ENCODE measurements around the gene KCNK16. TPM values are rescaled to one million over a fixed set of nuclear protein-coding genes. Genes with fewer than 3 reads are reported as not detected.

KCNK16 gene
- polyA plus RNA-seq, 1 donor from 2014 or later, result not detected

DNA sequence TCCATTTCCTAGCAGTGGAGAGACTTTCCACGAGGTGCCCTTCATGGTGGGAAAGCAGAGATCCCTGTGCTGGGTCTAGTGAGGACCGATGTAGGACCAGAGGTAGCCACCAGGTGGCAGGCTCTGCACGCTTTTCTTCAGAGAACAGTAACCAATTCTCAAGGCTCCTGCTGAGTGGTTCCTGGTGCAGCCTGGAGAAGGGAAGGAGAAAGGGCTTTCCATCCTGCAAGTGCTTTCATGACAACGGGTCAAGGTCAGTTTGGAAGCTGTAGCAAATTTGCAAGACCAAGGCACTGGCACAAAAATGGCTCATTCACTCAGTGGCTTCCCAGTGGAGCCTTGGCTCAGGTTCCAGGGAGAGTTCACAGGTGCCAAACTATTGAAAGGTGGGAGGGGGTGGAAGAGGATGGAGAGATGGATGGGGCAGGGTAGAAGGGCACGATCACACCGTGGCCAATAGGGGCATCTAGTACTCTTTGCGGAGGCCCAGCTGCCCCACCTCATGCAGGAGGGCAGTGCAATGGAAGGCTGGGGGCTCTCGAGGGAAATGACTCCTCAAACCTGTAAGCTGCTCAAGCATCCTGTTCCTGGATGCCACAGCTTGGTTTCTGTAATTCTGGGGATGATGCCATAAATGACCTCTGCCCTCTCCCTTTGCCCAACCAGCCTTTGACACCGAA is 25.5 kb upstream of the KCNK16 start:
- Histone ChIP-seq H3F3A (ENCODE audit: insufficient read depth, low read length, poor library complexity, severe bottlenecking) (no peaks in the 10 kb centered on the region), H2AFZ (ENCODE audit: low read depth, low read length) (no peak overlapping the region), H3K27ac (ENCODE audit: low read length) (no peak overlapping the region)

DNA sequence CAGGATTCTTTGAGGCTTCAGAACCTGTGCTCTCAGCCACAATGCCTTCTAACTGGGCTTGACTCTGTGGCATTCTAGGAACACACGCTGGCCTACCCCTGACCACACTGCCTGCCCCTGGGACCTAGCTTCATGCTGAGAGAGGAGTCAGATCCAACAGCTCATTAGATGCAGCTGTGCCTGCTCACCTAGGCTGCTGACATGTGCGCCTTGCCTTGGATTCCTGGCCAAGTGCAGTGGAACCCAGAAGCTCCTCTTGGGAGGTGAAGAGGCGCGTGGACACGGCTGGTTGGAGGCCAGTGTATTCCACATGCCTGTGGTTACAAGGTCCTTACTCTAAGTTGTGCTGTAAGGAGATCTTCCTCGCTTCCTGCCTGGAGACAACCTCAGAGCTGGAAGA is 24.7 kb upstream of the KCNK16 start:
- Histone ChIP-seq H3K9ac (ENCODE audit: low read length) (no peak overlapping the region), H2AFZ (ENCODE audit: low read depth, low read length) (no peak overlapping the region), H3K36me3 (ENCODE audit: insufficient read depth, low read length) (no peaks in the 10 kb centered on the region), H3K27ac (ENCODE audit: low read length) (no peak overlapping the region), H3K27me3 (ENCODE audit: insufficient read depth, low read depth, low read length) (no peaks in the 10 kb centered on the region), H3K9me3 (ENCODE audit: low read length) (no peaks in the 10 kb centered on the region), H3K9me2 (ENCODE audit: insufficient read depth, low read length) (no peaks in the 10 kb centered on the region), H3K4me2 (ENCODE audit: low read length) (no peak overlapping the region), H3K4me3 (ENCODE audit: low read length) (no peak overlapping the region), H3K79me2 (replicated peaks; ENCODE audit: insufficient read depth, low read length) (no peaks in the 10 kb centered on the region), H3F3A (ENCODE audit: insufficient read depth, low read length, poor library complexity, severe bottlenecking) (no peaks in the 10 kb centered on the region), H4K20me1 (ENCODE audit: insufficient read depth) (no peaks in the 10 kb centered on the region)
- TF ChIP-seq MXI1 (conservative IDR thresholded peaks at IDR 0.05; ENCODE audit: poor library complexity, severe bottlenecking) (no peak), EP300 (conservative IDR thresholded peaks at IDR 0.05; ENCODE audit: poor library complexity, severe bottlenecking) (no peak)

More for the DNA sequence above, 25.5 kb upstream of the KCNK16 start:
- no peaks in the 10 kb centered on the region for H3K9me2 ChIP-seq (ENCODE audit: insufficient read depth, low read length)
- H3K27me3 ChIP-seq (ENCODE audit: insufficient read depth, low read depth, low read length), result no peaks in the 10 kb centered on the region
- no peak overlapping the region for H3K9ac ChIP-seq (ENCODE audit: low read length)
- no peaks in the 10 kb centered on the region for H3K79me2 ChIP-seq (replicated peaks; ENCODE audit: insufficient read depth, low read length)
- H4K20me1 ChIP-seq (ENCODE audit: insufficient read depth), result no peaks in the 10 kb centered on the region
- TF ChIP-seq, protein P1, sequence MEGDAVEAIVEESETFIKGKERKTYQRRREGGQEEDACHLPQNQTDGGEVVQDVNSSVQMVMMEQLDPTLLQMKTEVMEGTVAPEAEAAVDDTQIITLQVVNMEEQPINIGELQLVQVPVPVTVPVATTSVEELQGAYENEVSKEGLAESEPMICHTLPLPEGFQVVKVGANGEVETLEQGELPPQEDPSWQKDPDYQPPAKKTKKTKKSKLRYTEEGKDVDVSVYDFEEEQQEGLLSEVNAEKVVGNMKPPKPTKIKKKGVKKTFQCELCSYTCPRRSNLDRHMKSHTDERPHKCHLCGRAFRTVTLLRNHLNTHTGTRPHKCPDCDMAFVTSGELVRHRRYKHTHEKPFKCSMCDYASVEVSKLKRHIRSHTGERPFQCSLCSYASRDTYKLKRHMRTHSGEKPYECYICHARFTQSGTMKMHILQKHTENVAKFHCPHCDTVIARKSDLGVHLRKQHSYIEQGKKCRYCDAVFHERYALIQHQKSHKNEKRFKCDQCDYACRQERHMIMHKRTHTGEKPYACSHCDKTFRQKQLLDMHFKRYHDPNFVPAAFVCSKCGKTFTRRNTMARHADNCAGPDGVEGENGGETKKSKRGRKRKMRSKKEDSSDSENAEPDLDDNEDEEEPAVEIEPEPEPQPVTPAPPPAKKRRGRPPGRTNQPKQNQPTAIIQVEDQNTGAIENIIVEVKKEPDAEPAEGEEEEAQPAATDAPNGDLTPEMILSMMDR (IDR thresholded peaks at IDR 0.05; ENCODE audit: poor library complexity, severe bottlenecking), result peak; percentile 76
- TF ChIP-seq, protein P2, sequence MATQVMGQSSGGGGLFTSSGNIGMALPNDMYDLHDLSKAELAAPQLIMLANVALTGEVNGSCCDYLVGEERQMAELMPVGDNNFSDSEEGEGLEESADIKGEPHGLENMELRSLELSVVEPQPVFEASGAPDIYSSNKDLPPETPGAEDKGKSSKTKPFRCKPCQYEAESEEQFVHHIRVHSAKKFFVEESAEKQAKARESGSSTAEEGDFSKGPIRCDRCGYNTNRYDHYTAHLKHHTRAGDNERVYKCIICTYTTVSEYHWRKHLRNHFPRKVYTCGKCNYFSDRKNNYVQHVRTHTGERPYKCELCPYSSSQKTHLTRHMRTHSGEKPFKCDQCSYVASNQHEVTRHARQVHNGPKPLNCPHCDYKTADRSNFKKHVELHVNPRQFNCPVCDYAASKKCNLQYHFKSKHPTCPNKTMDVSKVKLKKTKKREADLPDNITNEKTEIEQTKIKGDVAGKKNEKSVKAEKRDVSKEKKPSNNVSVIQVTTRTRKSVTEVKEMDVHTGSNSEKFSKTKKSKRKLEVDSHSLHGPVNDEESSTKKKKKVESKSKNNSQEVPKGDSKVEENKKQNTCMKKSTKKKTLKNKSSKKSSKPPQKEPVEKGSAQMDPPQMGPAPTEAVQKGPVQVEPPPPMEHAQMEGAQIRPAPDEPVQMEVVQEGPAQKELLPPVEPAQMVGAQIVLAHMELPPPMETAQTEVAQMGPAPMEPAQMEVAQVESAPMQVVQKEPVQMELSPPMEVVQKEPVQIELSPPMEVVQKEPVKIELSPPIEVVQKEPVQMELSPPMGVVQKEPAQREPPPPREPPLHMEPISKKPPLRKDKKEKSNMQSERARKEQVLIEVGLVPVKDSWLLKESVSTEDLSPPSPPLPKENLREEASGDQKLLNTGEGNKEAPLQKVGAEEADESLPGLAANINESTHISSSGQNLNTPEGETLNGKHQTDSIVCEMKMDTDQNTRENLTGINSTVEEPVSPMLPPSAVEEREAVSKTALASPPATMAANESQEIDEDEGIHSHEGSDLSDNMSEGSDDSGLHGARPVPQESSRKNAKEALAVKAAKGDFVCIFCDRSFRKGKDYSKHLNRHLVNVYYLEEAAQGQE (IDR thresholded peaks at IDR 0.05; ENCODE audit: borderline replicate concordance), result no peak
- TF ChIP-seq MXI1 (conservative IDR thresholded peaks at IDR 0.05; ENCODE audit: poor library complexity, severe bottlenecking), result no peak
- TF ChIP-seq SMC3 (conservative IDR thresholded peaks at IDR 0.05; ENCODE audit: poor library complexity), result peak; percentile 71
- TF ChIP-seq EZH2 (IDR thresholded peaks at IDR 0.05; ENCODE audit: borderline replicate concordance, insufficient read depth, low read length, poor library complexity, severe bottlenecking), result no peak
- peak; percentile 72 for TF ChIP-seq RAD21 (conservative IDR thresholded peaks at IDR 0.05)
- no peak for TF ChIP-seq TAF1 (IDR thresholded peaks at IDR 0.05; ENCODE audit: low read depth)
- no peak for TF ChIP-seq EP300 (conservative IDR thresholded peaks at IDR 0.05; ENCODE audit: poor library complexity, severe bottlenecking)
- no peak for TF ChIP-seq POLR2AphosphoS5 (IDR thresholded peaks at IDR 0.05)
- no peak overlapping the region for H3K4me3 ChIP-seq (ENCODE audit: low read length)
- H3K4me2 ChIP-seq (ENCODE audit: low read length), result no peak overlapping the region
- H3K9me3 ChIP-seq (ENCODE audit: low read length), result no peaks in the 10 kb centered on the region
- H3K36me3 ChIP-seq (ENCODE audit: insufficient read depth, low read length), result no peaks in the 10 kb centered on the region
